Breast epithelium (tissue), 3 donors: Measurements from ENCODE around the gene SLC6A12.

ENCODE experiments used
- CTCF ChIP-seq, 3 donors: fragments of 450-650 bp; IDR thresholded peaks; one replicate each; pipeline ENCODE4 v1.5.1; 2016 to 2017; ENCODE audit warnings: antibody characterized with exemption in 3 of 3, mild to moderate bottlenecking in 3 of 3, moderate library complexity in 3 of 3
- POLR2A ChIP-seq: fragments of 450-650 bp; IDR thresholded peaks from one replicate; pipeline ENCODE4 v1.6.1; 2016; ENCODE audit warnings: antibody characterized with exemption, mild to moderate bottlenecking, moderate library complexity
- POLR2AphosphoS5 ChIP-seq, 3 donors: sonication (generic); formaldehyde crosslinking; IDR thresholded peaks; one replicate each; pipeline ENCODE4 v1.6.1; 2017; ENCODE audit warnings: antibody characterized with exemption in 3 of 3

- no peak for TF ChIP-seq CTCF (IDR thresholded peaks at IDR 0.05)
- no peak for TF ChIP-seq POLR2AphosphoS5 (IDR thresholded peaks at IDR 0.05)
- TF ChIP-seq POLR2A: no peak
These were observed 43.4 kb downstream of the SLC6A12 start for GRCh38 chr12:170371-171225.
